IPS-20b (cell line): ENCODE results near the gene STXBP2.
"Not testable (repeated sequence)": the region's sequence is repeated elsewhere in the genome, so short reads cannot be mapped to it uniquely, and the experiment has no call there.

Source experiments
- H3K27ac ChIP-seq: one replicate; pipeline ENCODE4 v1.5.1; 2013; ENCODE audit warnings: low read length
- H3K27me3 ChIP-seq: 2 replicates; pipeline ENCODE4 v1.6.1; 2013; ENCODE audit warnings: mild to moderate bottlenecking, low read length, inconsistent platforms; ENCODE audit not compliant: insufficient read depth
- H3K36me3 ChIP-seq: 2 replicates; pipeline ENCODE4 v1.6.1; 2013; ENCODE audit warnings: low read depth, mild to moderate bottlenecking, inconsistent platforms, low read length, moderate library complexity; ENCODE audit not compliant: insufficient read depth
- H3K4me1 ChIP-seq: 2 replicates; pipeline ENCODE4 v1.6.1; 2013; ENCODE audit warnings: mild to moderate bottlenecking, control low read depth, inconsistent platforms, low read length, moderate library complexity; ENCODE audit not compliant: insufficient read depth
- H3K4me3 ChIP-seq: 2 replicates; pipeline ENCODE4 v1.5.1; 2013; ENCODE audit warnings: mild to moderate bottlenecking, low read length, inconsistent platforms
- H3K9ac ChIP-seq: 2 replicates; pipeline ENCODE4 v1.6.1; 2013; ENCODE audit warnings: low read depth, mild to moderate bottlenecking, inconsistent platforms, low read length, moderate library complexity
- H3K9me3 ChIP-seq: 2 replicates; pipeline ENCODE4 v1.6.1; 2013; ENCODE audit warnings: mild to moderate bottlenecking, low read depth, low read length, inconsistent platforms; ENCODE audit not compliant: insufficient read depth

The STXBP2 gene

GRCh38 chr19:7640803-7641202, 3.9 kb downstream of the STXBP2 start:
- Histone ChIP-seq H3K9me3 (no peaks in the 10 kb centered on the region), H3K4me3 (no peak overlapping the region), H3K36me3 (no peaks in the 10 kb centered on the region), H3K4me1 (no peaks in the 10 kb centered on the region), H3K9ac (no peak overlapping the region), H3K27ac (no peak overlapping the region), H3K27me3 (peaks cover 10% of the 10 kb centered on the region)

- H3K9ac ChIP-seq: no peak overlapping the region
- H3K4me3 ChIP-seq: no peak overlapping the region
- no peak overlapping the region for H3K27ac ChIP-seq
- H3K9me3 ChIP-seq: no peaks in the 10 kb centered on the region
- peaks cover 2% of the 10 kb centered on the region for H3K27me3 ChIP-seq
- H3K4me1 ChIP-seq: no peaks in the 10 kb centered on the region
- no peaks in the 10 kb centered on the region; the same call in 1 of the 2 replicates for H3K36me3 ChIP-seq
These were observed 4.7 kb downstream of the STXBP2 start for GRCh38 chr19:7641290-7642276.

- H3K27me3 ChIP-seq: no peaks in the 10 kb centered on the region
- no peaks in the 10 kb centered on the region for H3K9me3 ChIP-seq
- H3K36me3 ChIP-seq: no peaks in the 10 kb centered on the region; the same call in 1 of the 2 replicates
- H3K4me3 ChIP-seq: no peak overlapping the region
- H3K9ac ChIP-seq: no peak overlapping the region
- no peaks in the 10 kb centered on the region for H3K4me1 ChIP-seq
- H3K27ac ChIP-seq: no peak overlapping the region
These were observed 5.6 kb downstream of the STXBP2 start for GRCh38 chr19:7642295-7643030.

GRCh38 chr19:7643031-7643415, 6.1 kb downstream of the STXBP2 start:
- Histone ChIP-seq H3K4me1 (no peaks in the 10 kb centered on the region), H3K27me3 (no peaks in the 10 kb centered on the region), H3K9me3 (no peaks in the 10 kb centered on the region), H3K27ac (no peak overlapping the region), H3K36me3 (no peaks in the 10 kb centered on the region; the same call in 1 of the 2 replicates), H3K4me3 (no peak overlapping the region), H3K9ac (no peak overlapping the region)

GRCh38 chr19:7643629-7644549, 7.0 kb downstream of the STXBP2 start:
- H3K27ac ChIP-seq, H3K27me3 ChIP-seq, H3K4me3 ChIP-seq, H3K9ac ChIP-seq, H3K9me3 ChIP-seq, H3K4me1 ChIP-seq, H3K36me3 ChIP-seq: not testable (repeated sequence)

- no peaks in the 10 kb centered on the region for H3K9me3 ChIP-seq
- H3K27me3 ChIP-seq: no peaks in the 10 kb centered on the region
- H3K9ac ChIP-seq: no peak overlapping the region
- H3K4me3 ChIP-seq: no peak overlapping the region
- no peaks in the 10 kb centered on the region for H3K4me1 ChIP-seq
- H3K36me3 ChIP-seq: no peaks in the 10 kb centered on the region; the same call in 1 of the 2 replicates
- no peak overlapping the region for H3K27ac ChIP-seq
These were observed 7.6 kb downstream of the STXBP2 start for GRCh38 chr19:7644550-7644877.

- H3K4me1 ChIP-seq: no peaks in the 10 kb centered on the region
- H3K4me3 ChIP-seq: no peak overlapping the region
- no peak overlapping the region for H3K27ac ChIP-seq
- no peaks in the 10 kb centered on the region for H3K9me3 ChIP-seq
- H3K36me3 ChIP-seq: no peaks in the 10 kb centered on the region; the same call in 1 of the 2 replicates
- H3K27me3 ChIP-seq: no peaks in the 10 kb centered on the region; the same call in 1 of the 2 replicates
- H3K9ac ChIP-seq: no peak overlapping the region
These were observed 8.3 kb downstream of the STXBP2 start for GRCh38 chr19:7645163-7645562.

GRCh38 chr19:7645656-7646425, 8.9 kb downstream of the STXBP2 start:
- H3K27ac ChIP-seq: no peak overlapping the region
- no peaks in the 10 kb centered on the region; the same call in 1 of the 2 replicates for H3K36me3 ChIP-seq
- no peak overlapping the region for H3K4me3 ChIP-seq
- H3K4me1 ChIP-seq: no peaks in the 10 kb centered on the region
- H3K27me3 ChIP-seq: peaks cover 2% of the 10 kb centered on the region; the same call in 1 of the 2 replicates
- H3K9me3 ChIP-seq: no peaks in the 10 kb centered on the region
- H3K9ac ChIP-seq: no peak overlapping the region

- no peaks in the 10 kb centered on the region; the same call in 1 of the 2 replicates for H3K36me3 ChIP-seq
- no peak overlapping the region for H3K9ac ChIP-seq
- no peaks in the 10 kb centered on the region for H3K4me1 ChIP-seq
- no peak overlapping the region for H3K4me3 ChIP-seq
- no peak overlapping the region for H3K27ac ChIP-seq
- peaks cover 8% of the 10 kb centered on the region; the same call in 1 of the 2 replicates for H3K27me3 ChIP-seq
- H3K9me3 ChIP-seq: no peaks in the 10 kb centered on the region
These were observed 9.5 kb downstream of the STXBP2 start for GRCh38 chr19:7646426-7646700.

GRCh38 chr19:7647156-7647555, 10.2 kb downstream of the STXBP2 start:
- H3K27me3 ChIP-seq: peaks cover 9% of the 10 kb centered on the region; the same call in 1 of the 2 replicates
- no peaks in the 10 kb centered on the region for H3K4me1 ChIP-seq
- H3K27ac ChIP-seq: no peak overlapping the region
- no peak overlapping the region for H3K9ac ChIP-seq
- H3K36me3 ChIP-seq: no peaks in the 10 kb centered on the region; the same call in 1 of the 2 replicates
- H3K4me3 ChIP-seq: no peak overlapping the region
- H3K9me3 ChIP-seq: no peaks in the 10 kb centered on the region
